Measurements from ENCODE around the gene TEPSIN.

Gene TEPSIN

DNA sequence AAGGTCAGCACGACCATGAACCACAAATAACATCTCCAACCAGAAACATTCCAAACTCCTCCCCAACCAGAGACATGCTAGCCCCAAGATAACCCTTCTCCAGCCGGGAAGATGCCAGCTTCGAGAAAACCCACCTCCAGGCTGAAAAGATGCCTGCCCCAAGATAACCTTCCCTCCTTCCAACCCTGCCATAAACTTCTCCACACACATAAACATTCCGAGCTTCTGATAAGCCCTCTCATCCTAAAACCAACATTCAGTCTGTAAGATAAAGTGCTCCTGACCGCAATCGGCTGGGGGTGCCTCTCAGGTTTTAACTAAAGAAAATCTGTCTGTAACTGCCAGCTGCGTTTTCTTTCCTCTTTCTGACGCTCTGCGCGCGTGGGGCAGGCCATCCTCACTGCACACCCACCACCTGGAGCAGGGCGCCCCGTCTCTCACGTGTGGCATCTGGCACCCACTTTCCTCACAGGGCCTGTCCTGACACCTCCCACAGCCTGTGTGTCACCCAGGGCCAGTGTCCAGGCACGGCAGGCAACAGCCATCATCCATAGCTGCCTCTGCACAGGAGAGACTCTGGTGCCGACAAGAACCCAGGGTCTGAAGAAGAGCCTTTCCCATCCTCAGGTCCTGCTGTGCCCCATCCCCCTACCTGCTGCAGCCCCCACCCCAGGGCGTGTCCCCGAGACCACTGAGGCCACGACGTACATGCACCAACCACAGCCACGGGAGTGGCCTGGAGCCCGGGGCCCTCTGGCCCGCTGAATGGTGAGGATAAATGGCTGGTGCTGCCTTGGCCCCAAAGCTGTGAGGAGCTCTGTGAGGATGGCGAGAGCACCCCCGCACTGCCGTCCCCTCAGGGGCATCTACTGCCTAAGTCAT, 3.7 kb downstream of the TEPSIN start:
- TF ChIP-seq RAD21 (IDR thresholded peaks at IDR 0.05; ENCODE audit: low read depth) (no peak), MAX (IDR thresholded peaks at IDR 0.05) (no peak), FOXM1 (IDR thresholded peaks at IDR 0.05; ENCODE audit: borderline replicate concordance, low read depth) (no peak), TEAD4 (IDR thresholded peaks at IDR 0.05) (no peak), EP300 (IDR thresholded peaks at IDR 0.05; ENCODE audit: borderline replicate concordance) (no peak), EGR1 (IDR thresholded peaks at IDR 0.05) (no peak), NFIC (IDR thresholded peaks at IDR 0.05) (no peak), TCF12 (IDR thresholded peaks at IDR 0.05; ENCODE audit: low read depth) (no peak), YY1 (IDR thresholded peaks at IDR 0.05; ENCODE audit: low read depth) (no peak)
- TF ChIP-seq, protein P1, sequence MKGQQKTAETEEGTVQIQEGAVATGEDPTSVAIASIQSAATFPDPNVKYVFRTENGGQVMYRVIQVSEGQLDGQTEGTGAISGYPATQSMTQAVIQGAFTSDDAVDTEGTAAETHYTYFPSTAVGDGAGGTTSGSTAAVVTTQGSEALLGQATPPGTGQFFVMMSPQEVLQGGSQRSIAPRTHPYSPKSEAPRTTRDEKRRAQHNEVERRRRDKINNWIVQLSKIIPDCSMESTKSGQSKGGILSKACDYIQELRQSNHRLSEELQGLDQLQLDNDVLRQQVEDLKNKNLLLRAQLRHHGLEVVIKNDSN (IDR thresholded peaks at IDR 0.05) = no peak
- TF ChIP-seq, protein P2, sequence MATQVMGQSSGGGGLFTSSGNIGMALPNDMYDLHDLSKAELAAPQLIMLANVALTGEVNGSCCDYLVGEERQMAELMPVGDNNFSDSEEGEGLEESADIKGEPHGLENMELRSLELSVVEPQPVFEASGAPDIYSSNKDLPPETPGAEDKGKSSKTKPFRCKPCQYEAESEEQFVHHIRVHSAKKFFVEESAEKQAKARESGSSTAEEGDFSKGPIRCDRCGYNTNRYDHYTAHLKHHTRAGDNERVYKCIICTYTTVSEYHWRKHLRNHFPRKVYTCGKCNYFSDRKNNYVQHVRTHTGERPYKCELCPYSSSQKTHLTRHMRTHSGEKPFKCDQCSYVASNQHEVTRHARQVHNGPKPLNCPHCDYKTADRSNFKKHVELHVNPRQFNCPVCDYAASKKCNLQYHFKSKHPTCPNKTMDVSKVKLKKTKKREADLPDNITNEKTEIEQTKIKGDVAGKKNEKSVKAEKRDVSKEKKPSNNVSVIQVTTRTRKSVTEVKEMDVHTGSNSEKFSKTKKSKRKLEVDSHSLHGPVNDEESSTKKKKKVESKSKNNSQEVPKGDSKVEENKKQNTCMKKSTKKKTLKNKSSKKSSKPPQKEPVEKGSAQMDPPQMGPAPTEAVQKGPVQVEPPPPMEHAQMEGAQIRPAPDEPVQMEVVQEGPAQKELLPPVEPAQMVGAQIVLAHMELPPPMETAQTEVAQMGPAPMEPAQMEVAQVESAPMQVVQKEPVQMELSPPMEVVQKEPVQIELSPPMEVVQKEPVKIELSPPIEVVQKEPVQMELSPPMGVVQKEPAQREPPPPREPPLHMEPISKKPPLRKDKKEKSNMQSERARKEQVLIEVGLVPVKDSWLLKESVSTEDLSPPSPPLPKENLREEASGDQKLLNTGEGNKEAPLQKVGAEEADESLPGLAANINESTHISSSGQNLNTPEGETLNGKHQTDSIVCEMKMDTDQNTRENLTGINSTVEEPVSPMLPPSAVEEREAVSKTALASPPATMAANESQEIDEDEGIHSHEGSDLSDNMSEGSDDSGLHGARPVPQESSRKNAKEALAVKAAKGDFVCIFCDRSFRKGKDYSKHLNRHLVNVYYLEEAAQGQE (IDR thresholded peaks at IDR 0.05; ENCODE audit: low read depth) = no peak

DNA sequence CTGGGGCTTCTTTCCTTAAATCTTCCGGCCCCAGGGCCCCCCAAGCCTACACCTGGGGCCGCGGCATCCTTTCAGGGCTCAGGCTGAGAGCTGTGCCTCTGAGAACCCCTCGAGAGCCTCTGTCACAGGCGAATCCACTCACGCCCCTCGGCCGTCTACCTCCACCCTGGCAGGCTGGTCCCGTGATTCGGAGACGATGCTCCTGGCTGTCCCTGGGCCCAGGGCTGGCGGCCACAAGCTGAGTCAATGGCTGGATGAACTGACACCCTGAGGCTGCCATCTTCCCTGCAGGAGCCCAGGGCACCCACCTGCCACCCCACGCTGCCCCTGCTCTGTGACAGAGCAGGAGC, 4.4 kb downstream of the TEPSIN start:
- no peak for TF ChIP-seq CEBPB (IDR thresholded peaks at IDR 0.05)
- no peak for TF ChIP-seq ZBTB7A (IDR thresholded peaks at IDR 0.05; ENCODE audit: low read depth)
- TF ChIP-seq TCF12 (IDR thresholded peaks at IDR 0.05; ENCODE audit: low read depth) = no peak
- TF ChIP-seq FOXM1 (IDR thresholded peaks at IDR 0.05; ENCODE audit: borderline replicate concordance, low read depth) = no peak
- TF ChIP-seq RAD21 (IDR thresholded peaks at IDR 0.05; ENCODE audit: low read depth) = no peak
- TF ChIP-seq YY1 (IDR thresholded peaks at IDR 0.05; ENCODE audit: low read depth) = no peak
- TF ChIP-seq EP300 (IDR thresholded peaks at IDR 0.05; ENCODE audit: borderline replicate concordance) = no peak
- TF ChIP-seq, protein P1 (IDR thresholded peaks at IDR 0.05) = no peak
- no peak for TF ChIP-seq EGR1 (IDR thresholded peaks at IDR 0.05)
- TF ChIP-seq, protein P2 (IDR thresholded peaks at IDR 0.05; ENCODE audit: low read depth) = no peak
- TF ChIP-seq TAF1 (IDR thresholded peaks at IDR 0.05; ENCODE audit: low read depth) = no peak
- no peak for TF ChIP-seq MAX (IDR thresholded peaks at IDR 0.05)
- no peak for TF ChIP-seq NFIC (IDR thresholded peaks at IDR 0.05)
- no peak for TF ChIP-seq CREB1 (IDR thresholded peaks at IDR 0.05; ENCODE audit: low read depth)
- no peak for TF ChIP-seq TEAD4 (IDR thresholded peaks at IDR 0.05)

DNA sequence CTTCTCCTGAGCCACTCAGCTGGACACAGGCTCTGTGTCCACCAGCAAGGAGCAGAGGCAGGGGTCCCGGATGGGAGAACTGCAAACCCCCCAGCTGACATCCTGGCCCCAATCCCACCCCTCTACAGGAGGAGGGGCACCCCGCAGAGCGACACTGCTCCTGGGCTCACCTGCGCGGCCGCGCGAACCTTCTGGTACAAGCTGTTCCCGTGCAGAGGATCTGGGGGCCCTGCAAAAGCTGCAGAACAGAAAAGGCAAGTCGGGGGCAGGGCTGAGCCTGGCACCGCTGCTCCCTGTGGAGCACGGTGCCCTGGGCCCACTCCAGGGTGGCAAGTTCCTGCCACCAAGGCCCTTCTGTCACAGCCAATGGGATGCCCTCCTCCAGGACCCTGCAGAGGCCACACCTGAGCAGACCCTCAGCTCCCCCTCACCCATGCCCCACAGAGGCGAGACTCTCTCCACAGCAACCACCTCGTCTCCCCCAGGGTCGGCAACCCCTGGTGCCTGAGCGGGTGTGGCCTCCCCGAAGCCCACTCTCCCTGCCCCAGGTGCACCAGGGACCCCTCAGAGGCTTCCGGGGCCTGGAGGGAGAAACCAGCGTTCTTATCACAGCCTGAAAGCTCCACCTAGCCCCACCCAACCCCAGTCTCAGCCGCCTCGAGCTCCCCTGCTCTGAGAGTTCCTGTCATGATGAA, 4.9 kb downstream of the TEPSIN start:
- TF ChIP-seq TEAD4 (IDR thresholded peaks at IDR 0.05) (no peak), EGR1 (IDR thresholded peaks at IDR 0.05) (no peak), MAX (IDR thresholded peaks at IDR 0.05) (no peak), CREB1 (IDR thresholded peaks at IDR 0.05; ENCODE audit: low read depth) (no peak), CEBPB (IDR thresholded peaks at IDR 0.05) (no peak), FOXM1 (IDR thresholded peaks at IDR 0.05; ENCODE audit: borderline replicate concordance, low read depth) (no peak), NFIC (IDR thresholded peaks at IDR 0.05) (no peak), RAD21 (IDR thresholded peaks at IDR 0.05; ENCODE audit: low read depth) (no peak), ZBTB7A (IDR thresholded peaks at IDR 0.05; ENCODE audit: low read depth) (no peak)
- TF ChIP-seq, protein P1 (IDR thresholded peaks at IDR 0.05) = no peak

GRCh38 chr17:81233316-81233715, 5.5 kb downstream of the TEPSIN start:
- TF ChIP-seq ZBTB7A (IDR thresholded peaks at IDR 0.05; ENCODE audit: low read depth) (no peak), EGR1 (IDR thresholded peaks at IDR 0.05) (no peak)

Data from Ishikawa (cell line).